ENCODE results near the gene NRP2.

Gene NRP2

GRCh38 chr2:205688417-205689200 is 6.3 kb downstream of the NRP2 start:
- Histone ChIP-seq H3K27me3 (replicated peaks; ENCODE audit: control insufficient read depth, insufficient read depth, low read length) (no peaks in the 10 kb centered on the region; the same call in 1 of the 2 replicates), H3K36me3 (ENCODE audit: control insufficient read depth, insufficient read depth, low read length) (no peaks in the 10 kb centered on the region), H3K4me3 (replicated peaks; ENCODE audit: low read depth, low read length) (no peak overlapping the region)
- no peak for DNase-seq (ENCODE audit: extremely low read depth, insufficient read length)
- TF ChIP-seq CTCF (IDR thresholded peaks at IDR 0.05; ENCODE audit: insufficient read depth, low read length, poor library complexity, severe bottlenecking): no peak

GRCh38 chr2:205689820-205690219 is 7.5 kb downstream of the NRP2 start:
- TF ChIP-seq CTCF (IDR thresholded peaks at IDR 0.05; ENCODE audit: insufficient read depth, low read length, poor library complexity, severe bottlenecking): no peak
- DNase-seq (ENCODE audit: extremely low read depth, insufficient read length): no peak
- Histone ChIP-seq H3K27me3 (replicated peaks; ENCODE audit: control insufficient read depth, insufficient read depth, low read length) (no peaks in the 10 kb centered on the region; the same call in 1 of the 2 replicates), H3K4me3 (replicated peaks; ENCODE audit: low read depth, low read length) (no peak overlapping the region), H3K36me3 (ENCODE audit: control insufficient read depth, insufficient read depth, low read length) (no peaks in the 10 kb centered on the region)

- TF ChIP-seq CTCF (IDR thresholded peaks at IDR 0.05; ENCODE audit: insufficient read depth, low read length, poor library complexity, severe bottlenecking): no peak
- Histone ChIP-seq H3K36me3 (ENCODE audit: control insufficient read depth, insufficient read depth, low read length) (no peaks in the 10 kb centered on the region), H3K4me3 (replicated peaks; ENCODE audit: low read depth, low read length) (no peak overlapping the region), H3K27me3 (replicated peaks; ENCODE audit: control insufficient read depth, insufficient read depth, low read length) (no peaks in the 10 kb centered on the region)
- no peak for DNase-seq (ENCODE audit: extremely low read depth, insufficient read length)
Observed at GRCh38 chr2:205692104-205692503, 9.8 kb downstream of the NRP2 start.

GRCh38 chr2:205694256-205694655 is 12.0 kb downstream of the NRP2 start:
- Histone ChIP-seq H3K36me3 (ENCODE audit: control insufficient read depth, insufficient read depth, low read length) (no peaks in the 10 kb centered on the region), H3K4me3 (replicated peaks; ENCODE audit: low read depth, low read length) (no peak overlapping the region), H3K27me3 (replicated peaks; ENCODE audit: control insufficient read depth, insufficient read depth, low read length) (no peaks in the 10 kb centered on the region)
- DNase-seq (ENCODE audit: extremely low read depth, insufficient read length): no peak
- TF ChIP-seq CTCF (IDR thresholded peaks at IDR 0.05; ENCODE audit: insufficient read depth, low read length, poor library complexity, severe bottlenecking): no peak

GRCh38 chr2:205695460-205695991 is 13.2 kb downstream of the NRP2 start:
- Histone ChIP-seq H3K4me3 (replicated peaks; ENCODE audit: low read depth, low read length) (no peak overlapping the region), H3K36me3 (ENCODE audit: control insufficient read depth, insufficient read depth, low read length) (no peaks in the 10 kb centered on the region), H3K27me3 (replicated peaks; ENCODE audit: control insufficient read depth, insufficient read depth, low read length) (no peaks in the 10 kb centered on the region)
- TF ChIP-seq CTCF (IDR thresholded peaks at IDR 0.05; ENCODE audit: insufficient read depth, low read length, poor library complexity, severe bottlenecking): no peak
- no peak for DNase-seq (ENCODE audit: extremely low read depth, insufficient read length)
